Liver (tissue), 9 donors: ENCODE results near the gene USHBP1. TPM values are rescaled to one million over a fixed set of nuclear protein-coding genes. Genes with fewer than 3 reads are reported as not detected.

Experiments used
- DNase-seq: peaks from one replicate; pipeline ENCODE4 v3.0.0-alpha.2; 2017; ENCODE audit warnings: low spot score
- H3K27ac ChIP-seq, 2 donors: one replicate each; pipeline ENCODE4 v1.7.0; 2013; ENCODE audit warnings: inconsistent platforms in 2 of 2, low read length in 2 of 2, control low read depth in 1 of 2, low read depth in 1 of 2, mild to moderate bottlenecking in 1 of 2
- H3K27me3 ChIP-seq, 4 donors: one replicate each; pipeline versions ENCODE4 v1.6.1 to v1.7.0; 2013; ENCODE audit warnings: low read length in 3 of 4, inconsistent platforms in 1 of 4, mild to moderate bottlenecking in 1 of 4, moderate library complexity in 1 of 4; ENCODE audit not compliant: control insufficient read depth in 4 of 4, insufficient read depth in 4 of 4
- H3K36me3 ChIP-seq, 4 donors: one replicate each; pipeline versions ENCODE4 v1.6.1 to v1.7.0; 2013; ENCODE audit warnings: low read length in 3 of 4, mild to moderate bottlenecking in 3 of 4, low read depth in 1 of 4, moderate library complexity in 1 of 4; ENCODE audit not compliant: control insufficient read depth in 4 of 4, insufficient read depth in 3 of 4
- H3K4me1 ChIP-seq, 4 donors: one replicate each; pipeline versions ENCODE4 v1.6.1 to v1.7.0; 2013; ENCODE audit warnings: low read length in 3 of 4, mild to moderate bottlenecking in 3 of 4, moderate library complexity in 1 of 4; ENCODE audit not compliant: control insufficient read depth in 4 of 4, insufficient read depth in 4 of 4
- H3K4me3 ChIP-seq, 3 donors: one replicate each; pipeline versions ENCODE4 v1.6.1 to v1.7.0; 2013; ENCODE audit warnings: low read length in 3 of 3, control low read depth in 1 of 3, low read depth in 1 of 3, mild to moderate bottlenecking in 1 of 3
- H3K9ac ChIP-seq, 2 donors: one replicate each; pipeline ENCODE4 v1.7.0; 2013; ENCODE audit warnings: low read length in 2 of 2, mild to moderate bottlenecking in 2 of 2, moderate library complexity in 2 of 2, control low read depth in 1 of 2, low read depth in 1 of 2
- H3K9me3 ChIP-seq, 4 donors: one replicate each; pipeline versions ENCODE4 v1.6.1 to v1.7.0; 2013; ENCODE audit warnings: low read length in 3 of 4; ENCODE audit not compliant: control insufficient read depth in 4 of 4
- ATF3 ChIP-seq: IDR thresholded peaks from 2 replicates; pipeline ENCODE4 v1.6.1; 2016; ENCODE audit warnings: antibody characterized with exemption
- CTCF ChIP-seq: fragments of 150-350 bp; IDR thresholded peaks from 2 replicates; pipeline ENCODE4 v1.5.1; 2017; ENCODE audit warnings: improper control_type of control experiment, low read depth, low read length; ENCODE audit not compliant: missing input control
- EGR1 ChIP-seq, 2 donors: IDR thresholded peaks; 2 replicates each; pipeline ENCODE4 v1.6.1; 2016 to 2018; ENCODE audit warnings: antibody characterized with exemption in 2 of 2, low read depth in 2 of 2
- FOXA1 ChIP-seq: IDR thresholded peaks from 2 replicates; pipeline ENCODE4 v1.6.1; 2016; ENCODE audit warnings: antibody characterized with exemption
- GABPA ChIP-seq, 2 donors: IDR thresholded peaks in 1 of 2; conservative IDR thresholded peaks in 1 of 2; 2 replicates each; pipeline ENCODE4 v1.6.1; 2016; ENCODE audit warnings: antibody characterized with exemption in 2 of 2, mild to moderate bottlenecking in 1 of 2, moderate library complexity in 1 of 2
- HNF4A ChIP-seq, 2 donors: conservative IDR thresholded peaks; 2 replicates each; pipeline ENCODE4 v1.6.1; 2016; ENCODE audit warnings: antibody characterized with exemption in 2 of 2, mild to moderate bottlenecking in 2 of 2
- NR2F2 ChIP-seq: IDR thresholded peaks from 2 replicates; pipeline ENCODE4 v1.6.1; 2016; ENCODE audit warnings: antibody characterized with exemption
- RAD21 ChIP-seq, 2 donors: IDR thresholded peaks; 2 replicates each; pipeline ENCODE4 v1.6.1; 2016; ENCODE audit warnings: antibody characterized with exemption in 2 of 2, mild to moderate bottlenecking in 2 of 2
- RXRA ChIP-seq, 2 donors: IDR thresholded peaks; 2 replicates each; pipeline ENCODE4 v1.6.1; 2017 to 2018; ENCODE audit warnings: antibody characterized with exemption in 2 of 2, mild to moderate bottlenecking in 1 of 2
- TAF1 ChIP-seq: conservative IDR thresholded peaks from 2 replicates; pipeline ENCODE4 v1.6.1; 2016; ENCODE audit warnings: antibody characterized with exemption, mild to moderate bottlenecking
- YY1 ChIP-seq: IDR thresholded peaks from 2 replicates; pipeline ENCODE4 v1.6.1; 2016; ENCODE audit warnings: antibody characterized with exemption, mild to moderate bottlenecking
- WGBS: extraction: QIAGEN DNeasy Blood & Tissue Kit; methylation state at CpG from one replicate; pipeline ENCODE4 v1.1.7; 2013; 5-methylcytosine and 5-hydroxymethylcytosine counted together
- polyA plus RNA-seq, 2 donors: library from polyadenylated mRNA; stranded (reverse) in 1 of 2; unstranded in 1 of 2; fragments of 200-250 nt in 1 of 2; fragments of >200 nt in 1 of 2; fragmentation: Nextera tagmentation in 1 of 2; extraction: Ambion mirVana in 1 of 2; gene quantifications; one replicate each; pipeline versions ENCODE4 v1.2.1 to v1.2.3, GENCODE V29; 2013 to 2015
- total RNA-seq, 2 donors: library from RNA; depleted of rRNA; stranded (reverse); fragments of >200 nt; gene quantifications; one replicate each; pipeline ENCODE4 v1.2.3, GENCODE V29; 2014
- donor health status: healthy.
- donor health status: healthy.
- donor health status: healthy.
- donor health status: healthy.
- donor health status: healthy.

Gene USHBP1
- total and polyA plus RNA-seq, 4 donors, result 1.2 to 2.6 (median 1.9) TPM

- Histone ChIP-seq H3K36me3 (peaks cover 0 to 2% (median under 1%) of the 10 kb centered on the region in 4 donors), H3K27ac (no peak overlapping the region), H3K4me1 (peaks cover 3 to 19% (median 9%) of the 10 kb centered on the region in 4 donors), H3K4me3 (peak overlapping the region in 1 of 3 donors; percentile 36), H3K9me3 (no peaks in the 10 kb centered on the region), H3K27me3 (no peaks in the 10 kb centered on the region), H3K9ac (no peak overlapping the region)
- WGBS, result 4% methylated on average over 45 of the region's 45 CpGs
- peak; percentile 94 for DNase-seq
- TF ChIP-seq NR2F2, result no peak
- peak; percentile 91 for TF ChIP-seq CTCF
- peak; percentile 91 to 97 for TF ChIP-seq RAD21 (IDR thresholded peaks at IDR 0.05)
Observed at GRCh38 chr19:17282488-17283125, 18.1 kb upstream of the USHBP1 start.

- H3K4me3 ChIP-seq, result peak within 1 kb of the TSS in 1 of 3 donors; percentile 36
- H3K9ac ChIP-seq, result no peak within 1 kb of the TSS
- no peak within 1 kb of the TSS for H3K27ac ChIP-seq
- no peaks in the 10 kb centered on the region for H3K27me3 ChIP-seq
- H3K4me1 ChIP-seq, result peaks cover 3 to 19% (median 9%) of the 10 kb centered on the region in 4 donors
- 10% methylated on average over 75 of the region's 75 CpGs for WGBS
- DNase-seq, result peak; percentile 87
- H3K9me3 ChIP-seq, result no peaks in the 10 kb centered on the region
- H3K36me3 ChIP-seq, result peaks cover 0 to 9% (median 5%) of the 10 kb centered on the region in 4 donors
- TF ChIP-seq TAF1 (no peak), RXRA (IDR thresholded peaks at IDR 0.05) (no peak), NR2F2 (no peak), CTCF (no peak), ATF3 (no peak), FOXA1 (no peak), RAD21 (IDR thresholded peaks at IDR 0.05) (no peak), YY1 (no peak), EGR1 (IDR thresholded peaks at IDR 0.05; ENCODE audit: low read depth in 2 of 2) (no peak), HNF4A (conservative IDR thresholded peaks at IDR 0.05) (no peak)
Observed at GRCh38 chr19:17281391-17282304, 17.1 kb upstream of the USHBP1 start, which contains the start of gene ANKLE1. ANKLE1 (plus strand) TSS chr19:17281901; CDS start chr19:17281921, 20 bp downstream.

GRCh38 chr19:17279436-17279835 is 14.9 kb upstream of the USHBP1 start:
- Histone ChIP-seq H3K9ac (no peak overlapping the region), H3K4me1 (peaks cover 3 to 19% (median 9%) of the 10 kb centered on the region in 4 donors), H3K27me3 (no peaks in the 10 kb centered on the region), H3K27ac (no peak overlapping the region), H3K9me3 (no peaks in the 10 kb centered on the region), H3K4me3 (no peak overlapping the region), H3K36me3 (peaks cover 0 to 25% (median 10%) of the 10 kb centered on the region in 4 donors)
- TF ChIP-seq TAF1, result no peak
- no peak for TF ChIP-seq ATF3
- no peak for TF ChIP-seq GABPA (IDR thresholded peaks at IDR 0.05 in 1 of 2, conservative IDR thresholded peaks at IDR 0.05 in 1 of 2)
- WGBS, result 95% methylated on average over 3 of the region's 3 CpGs
- DNase-seq, result no peak
